GM23248 (cell line): ENCODE results near the gene ZFYVE26. TPM values are rescaled to one million over a fixed set of nuclear protein-coding genes. Genes with fewer than 3 reads are reported as not detected.
"Not testable (repeated sequence)": the region's sequence is repeated elsewhere in the genome, so short reads cannot be mapped to it uniquely, and the experiment has no call there.

Source experiments
- DNase-seq: peaks from one replicate; pipeline ENCODE4 v3.0.0-alpha.2; 2015
- H2AFZ ChIP-seq: fragments of 200-600 bp; sonication (generic); 2 replicates; pipeline ENCODE4 v1.6.1; 2016; ENCODE audit warnings: antibody characterized with exemption
- H3F3A ChIP-seq: fragments of 200-600 bp; sonication (generic); 2 replicates; pipeline ENCODE4 v1.6.1; 2016; ENCODE audit warnings: mild to moderate bottlenecking, antibody characterized with exemption, mixed run types; ENCODE audit not compliant: insufficient read depth
- H3K27ac ChIP-seq: fragments of 200-600 bp; sonication (generic); 2 replicates; pipeline ENCODE4 v1.5.1; 2016; ENCODE audit warnings: mild to moderate bottlenecking
- H3K27me3 ChIP-seq: fragments of 200-600 bp; sonication (generic); replicated peaks from 2 replicates; pipeline ENCODE4 v1.6.1; 2016; ENCODE audit warnings: mild to moderate bottlenecking; ENCODE audit not compliant: insufficient read depth
- H3K36me3 ChIP-seq: fragments of 200-600 bp; sonication (generic); 2 replicates; pipeline ENCODE4 v1.6.1; 2016; ENCODE audit warnings: low read depth, mild to moderate bottlenecking
- H3K4me1 ChIP-seq: fragments of 200-600 bp; sonication (generic); 2 replicates; pipeline ENCODE4 v1.6.1; 2016; ENCODE audit warnings: mild to moderate bottlenecking; ENCODE audit not compliant: insufficient read depth
- H3K4me2 ChIP-seq: fragments of 200-600 bp; sonication (generic); one replicate; pipeline ENCODE4 v1.6.1; 2016; ENCODE audit warnings: mild to moderate bottlenecking; ENCODE audit not compliant: unreplicated experiment
- H3K4me3 ChIP-seq: fragments of 200-600 bp; sonication (generic); 2 replicates; pipeline ENCODE4 v1.5.1; 2016; ENCODE audit warnings: mild to moderate bottlenecking
- H3K79me2 ChIP-seq: fragments of 200-600 bp; sonication (generic); 2 replicates; pipeline ENCODE4 v1.6.1; 2016; ENCODE audit warnings: mild to moderate bottlenecking; ENCODE audit not compliant: insufficient read depth
- H3K9ac ChIP-seq: fragments of 200-600 bp; sonication (generic); 2 replicates; pipeline ENCODE4 v1.6.1; 2016; ENCODE audit warnings: mild to moderate bottlenecking
- H3K9me2 ChIP-seq: fragments of 200-600 bp; sonication (generic); 2 replicates; pipeline ENCODE4 v1.6.1; 2016; ENCODE audit warnings: mixed run types, mild to moderate bottlenecking, moderate library complexity; ENCODE audit not compliant: insufficient read depth
- H3K9me3 ChIP-seq: fragments of 200-600 bp; sonication (generic); one replicate; pipeline ENCODE4 v1.6.1; 2017; ENCODE audit warnings: low read depth
- H4K20me1 ChIP-seq: fragments of 200-600 bp; sonication (generic); 2 replicates; pipeline ENCODE4 v1.6.0; 2016; ENCODE audit not compliant: insufficient read depth
- EZH2 ChIP-seq: fragments of 200-600 bp; sonication (generic); IDR thresholded peaks from 2 replicates; pipeline ENCODE4 v1.6.1; 2018; ENCODE audit warnings: antibody characterized with exemption, mild to moderate bottlenecking; ENCODE audit not compliant: insufficient read depth, poor library complexity, severe bottlenecking
- EZH2phosphoT487 ChIP-seq: fragments of 200-600 bp; sonication (generic); IDR thresholded peaks from 2 replicates; pipeline ENCODE4 v1.6.1; 2018; ENCODE audit warnings: antibody characterized with exemption, moderate library complexity, mild to moderate bottlenecking, low read depth; ENCODE audit not compliant: insufficient read depth
- WGBS, 2 experiments: methylation state at CpG; one replicate each; pipeline ENCODE4 v1.1.6; 2015 to 2017; ENCODE audit warnings: low lambda C conversion rate in 2 of 2, low coverage in 1 of 2; ENCODE audit errors: missing lambda C conversion rate in 2 of 2; 5-methylcytosine and 5-hydroxymethylcytosine counted together
- in situ Hi-C: fragments of 300-500 bp; cut with MboI; formaldehyde crosslinking; loops from 2 replicates; pipeline ENCODE4 v1.15.0; 2020
- polyA plus RNA-seq: library from polyadenylated mRNA; unstranded; fragments of >200 nt; fragmentation: Nextera tagmentation; extraction: Ambion mirVana; gene quantifications from 2 replicates; pipeline ENCODE4 v1.2.1, GENCODE V29; 2016
- total RNA-seq: library from RNA; depleted of rRNA; stranded (reverse); fragments of >200 nt; shearing (Covaris generic); gene quantifications from 2 replicates; pipeline ENCODE4 v1.2.3, GENCODE V29; 2014

ZFYVE26 gene
- total and polyA plus RNA-seq, 2 experiments from 2014 or later, result 2.7 to 10.8 TPM

DNA sequence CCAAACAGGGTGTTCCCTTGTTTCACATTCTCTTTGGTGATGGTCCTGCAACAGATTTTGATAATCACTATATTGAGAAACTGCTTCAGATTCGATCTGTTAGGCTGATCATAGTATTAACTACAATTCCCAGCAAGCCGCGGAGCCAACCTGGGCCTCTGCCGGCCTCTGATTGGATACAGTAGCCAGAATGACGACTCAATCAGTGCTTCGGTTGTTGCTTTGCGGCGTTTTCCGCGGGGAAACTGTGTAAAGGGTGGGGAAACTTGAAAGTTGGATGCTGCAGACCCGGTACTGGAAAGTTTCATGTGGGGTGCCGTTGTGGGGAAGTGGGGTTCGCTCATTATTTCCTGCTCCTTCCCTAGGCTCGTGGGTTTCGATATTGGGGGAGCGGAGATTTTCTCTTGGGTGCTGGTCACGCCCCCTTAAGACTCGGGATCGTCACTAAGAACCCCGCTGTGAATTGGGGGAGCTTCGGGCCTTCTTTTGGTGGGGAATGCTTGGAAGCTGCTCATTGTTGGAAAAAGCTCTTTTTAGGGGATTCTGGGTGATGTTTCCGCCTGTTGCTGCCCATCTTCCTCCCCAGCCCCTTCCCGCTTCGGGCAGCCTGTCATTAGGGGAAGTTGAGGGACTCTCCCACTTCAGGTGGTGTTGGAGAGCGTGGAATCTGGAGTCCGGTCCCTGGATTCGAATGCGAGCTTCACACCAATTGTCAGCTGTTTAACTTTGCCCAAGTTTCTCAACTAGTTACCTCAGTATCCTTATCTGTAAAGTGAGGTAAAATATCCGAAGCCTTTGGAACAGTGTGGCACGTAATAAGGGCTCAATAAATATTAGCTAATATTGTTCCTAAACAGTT, 3.4 kb upstream of the ZFYVE26 start, which contains the start of gene RAD51B:
Gene RAD51B (plus strand): TSS at position 217 of the 859 bp plus-strand sequence.
- TF ChIP-seq EZH2phosphoT487 (no peak), EZH2 (no peak)
- Histone ChIP-seq H3K9me3 (no peaks in the 10 kb centered on the region), H3K4me2 (peak within 1 kb of the TSS; percentile 97), H3K9ac (peak within 1 kb of the TSS; percentile 88), H3K27ac (peak within 1 kb of the TSS; percentile 40), H3F3A (no peaks in the 10 kb centered on the region), H3K4me1 (peaks cover 9% of the 10 kb centered on the region), H3K79me2 (peaks cover 8% of the 10 kb centered on the region), H3K36me3 (no peaks in the 10 kb centered on the region), H3K9me2 (no peaks in the 10 kb centered on the region), H4K20me1 (no peaks in the 10 kb centered on the region), H3K27me3 (no peaks in the 10 kb centered on the region), H2AFZ (peak within 1 kb of the TSS; percentile 99), H3K4me3 (peak within 1 kb of the TSS; percentile 96)
- 1% methylated on average over 30 of the region's 30 CpGs for WGBS, 2 experiments
- in situ Hi-C loops, result no loop called here
- peak; percentile 92 for DNase-seq

DNA sequence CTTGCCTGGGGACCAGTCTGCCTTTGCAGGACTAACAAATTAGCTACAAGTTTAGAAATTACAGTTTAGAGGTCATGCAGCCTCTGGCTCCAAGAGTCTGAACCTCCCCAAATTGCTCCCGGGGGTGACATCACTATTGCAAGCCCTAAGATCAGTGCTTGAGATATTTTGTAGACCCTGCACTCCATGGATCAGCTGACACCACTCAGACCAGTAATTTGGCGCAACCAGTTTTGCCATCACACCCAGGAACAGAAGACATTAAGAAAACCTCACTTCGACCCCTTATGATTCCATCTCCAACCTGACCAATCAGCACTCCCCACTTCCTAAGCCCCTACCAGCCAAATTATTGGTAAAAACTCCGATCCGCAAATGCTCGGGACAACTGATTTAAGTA, 2.1 kb upstream of the ZFYVE26 start:
- H3K9me2 ChIP-seq, H3K4me2 ChIP-seq, H3K4me1 ChIP-seq, H3F3A ChIP-seq, H3K27ac ChIP-seq, H3K27me3 ChIP-seq, H3K9ac ChIP-seq, H3K9me3 ChIP-seq, H4K20me1 ChIP-seq, in situ Hi-C loops, DNase-seq, H3K36me3 ChIP-seq, H3K4me3 ChIP-seq: not testable (repeated sequence)
- 92 to 93% methylated on average over 6 of the region's 6 CpGs for WGBS, 2 experiments
- Histone ChIP-seq H2AFZ (0 out of 2 replicates have a peak overlapping the region, but pooled peaks have one; percentile 99), H3K79me2 (peaks cover 18% of the 10 kb centered on the region)

DNA sequence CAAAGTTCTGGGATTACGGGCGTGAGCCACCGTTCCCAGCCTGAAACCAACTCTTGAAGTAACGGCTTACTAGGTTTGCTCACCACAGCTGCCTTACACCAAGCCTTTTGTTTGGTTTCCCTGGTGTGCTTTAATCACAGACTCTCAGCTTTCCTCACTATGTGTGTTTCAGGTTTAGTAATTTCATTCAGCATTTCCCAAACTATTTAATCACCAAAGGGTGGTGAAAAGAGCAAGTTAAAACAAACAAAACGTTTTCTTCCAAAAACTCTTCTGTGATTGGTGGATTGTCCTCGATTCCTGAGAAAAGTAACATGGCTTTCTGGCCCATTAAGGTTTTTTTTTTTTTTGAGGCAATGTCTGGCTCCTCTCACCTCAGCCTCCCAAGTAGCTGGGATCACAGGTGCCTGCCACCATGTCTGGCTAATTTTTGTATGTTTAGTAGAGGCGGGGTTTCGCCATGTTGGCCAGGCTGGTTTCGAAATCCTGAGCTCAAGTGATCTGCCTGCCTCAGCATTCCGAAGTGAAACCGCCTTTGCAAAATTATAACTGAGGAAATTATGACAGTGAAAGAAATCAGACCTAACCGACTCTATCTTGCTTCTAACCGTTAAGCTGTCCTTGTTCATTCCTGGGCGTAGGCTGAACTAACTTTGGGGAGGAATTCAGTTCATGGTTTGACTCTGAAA, 1.5 kb upstream of the ZFYVE26 start:
- Histone ChIP-seq H2AFZ (no peak overlapping the region), H3K4me2 (no peak overlapping the region), H3K4me1 (peaks cover 9% of the 10 kb centered on the region), H3K9ac (no peak overlapping the region), H3K9me2 (no peaks in the 10 kb centered on the region), H3K27me3 (no peaks in the 10 kb centered on the region), H3K4me3 (no peak overlapping the region), H4K20me1 (no peaks in the 10 kb centered on the region), H3K36me3 (peaks cover 9% of the 10 kb centered on the region; the same call in 1 of the 2 replicates), H3K79me2 (peaks cover 18% of the 10 kb centered on the region), H3K27ac (no peak overlapping the region), H3K9me3 (no peaks in the 10 kb centered on the region), H3F3A (no peaks in the 10 kb centered on the region)
- no peak for DNase-seq
- WGBS, 2 experiments, result 90 to 92% methylated on average over 14 of the region's 14 CpGs
- TF ChIP-seq EZH2 (no peak), EZH2phosphoT487 (no peak)
- in situ Hi-C loops, result no loop called here

DNA sequence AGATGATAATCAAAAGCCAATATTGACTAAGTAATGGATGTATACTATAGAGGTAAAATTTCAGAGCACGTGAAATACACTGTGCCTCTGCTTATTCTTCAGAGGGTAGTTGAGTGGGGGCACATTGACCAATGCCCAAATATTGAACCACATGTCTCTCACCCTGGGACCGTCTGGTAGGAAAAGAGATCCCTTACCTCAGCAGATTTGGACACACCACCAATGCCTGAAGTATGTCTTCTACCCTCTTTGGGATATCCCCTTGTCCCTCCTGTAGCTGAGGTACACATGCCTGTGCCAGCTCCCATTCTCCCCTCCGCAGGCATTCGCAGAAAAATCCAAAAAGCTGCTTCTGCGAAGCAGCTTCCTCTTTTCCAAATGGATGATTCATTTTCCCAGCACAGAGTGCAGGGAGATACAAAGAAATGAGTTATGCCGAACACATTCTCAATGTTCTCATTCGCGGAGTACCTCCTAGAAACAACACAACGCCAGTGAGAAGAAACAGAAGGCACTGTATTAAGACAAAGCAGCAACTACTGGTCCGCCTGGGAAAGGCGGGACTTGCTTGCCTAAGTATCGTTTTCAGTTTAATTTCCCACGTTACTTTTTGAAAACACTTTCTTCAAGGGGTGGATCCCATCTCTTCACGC, 691 bp downstream of the ZFYVE26 start:
- no peaks in the 10 kb centered on the region for H3K27me3 ChIP-seq
- TF ChIP-seq EZH2phosphoT487, result no peak
- no peak for TF ChIP-seq EZH2
- H3K4me1 ChIP-seq, result peaks cover 9% of the 10 kb centered on the region
- H3K79me2 ChIP-seq, result peaks cover 18% of the 10 kb centered on the region
- H3K9me2 ChIP-seq, result no peaks in the 10 kb centered on the region
- peak; percentile 76 for DNase-seq
- 9 to 10% methylated on average over 14 of the region's 14 CpGs for WGBS, 2 experiments
- peak overlapping the region; percentile 76 for H3K27ac ChIP-seq
- peak overlapping the region; percentile 100 for H2AFZ ChIP-seq
- H3K4me3 ChIP-seq, result peak overlapping the region; percentile 90
- H3K9ac ChIP-seq, result peak overlapping the region; percentile 90
- peak overlapping the region; percentile 87 for H3K4me2 ChIP-seq
- H3K9me3 ChIP-seq, result no peaks in the 10 kb centered on the region
- no peaks in the 10 kb centered on the region for H4K20me1 ChIP-seq
- no peaks in the 10 kb centered on the region for H3F3A ChIP-seq
- in situ Hi-C loops, result no loop called here
- peaks cover 20% of the 10 kb centered on the region; the same call in 1 of the 2 replicates for H3K36me3 ChIP-seq
